GM10248 (cell line): ENCODE results near the gene FBL.
"Not testable (repeated sequence)": the region's sequence is repeated elsewhere in the genome, so short reads cannot be mapped to it uniquely, and the experiment has no call there.

Source experiments
- CTCF ChIA-PET: fragments of 300-600 bp; sonication (Branson Sonifier 250); formaldehyde crosslinking; extraction: SDS; loops from one replicate; lab custom pipeline; 2021; ENCODE audit warnings: antibody characterized with exemption; lab: Yijun Ruan, JAX
- POLR2A ChIA-PET: fragments of 350-650 bp; sonication (Branson Sonifier 250); formaldehyde crosslinking; extraction: SDS; loops from one replicate; lab custom pipeline; 2020; ENCODE audit warnings: antibody characterized with exemption; lab: Yijun Ruan, JAX
- DNase-seq: peaks from one replicate; pipeline ENCODE4 v3.0.0; 2012; ENCODE audit errors: extremely low spot score
- TF ChIP-seq, protein P1 (sequence below): IDR thresholded peaks from 2 replicates; pipeline ENCODE4 v1.5.1; 2012; ENCODE audit warnings: mild to moderate bottlenecking, low read depth; ENCODE audit errors: extremely low read depth, missing control alignments, control extremely low read depth

Gene FBL

DNA sequence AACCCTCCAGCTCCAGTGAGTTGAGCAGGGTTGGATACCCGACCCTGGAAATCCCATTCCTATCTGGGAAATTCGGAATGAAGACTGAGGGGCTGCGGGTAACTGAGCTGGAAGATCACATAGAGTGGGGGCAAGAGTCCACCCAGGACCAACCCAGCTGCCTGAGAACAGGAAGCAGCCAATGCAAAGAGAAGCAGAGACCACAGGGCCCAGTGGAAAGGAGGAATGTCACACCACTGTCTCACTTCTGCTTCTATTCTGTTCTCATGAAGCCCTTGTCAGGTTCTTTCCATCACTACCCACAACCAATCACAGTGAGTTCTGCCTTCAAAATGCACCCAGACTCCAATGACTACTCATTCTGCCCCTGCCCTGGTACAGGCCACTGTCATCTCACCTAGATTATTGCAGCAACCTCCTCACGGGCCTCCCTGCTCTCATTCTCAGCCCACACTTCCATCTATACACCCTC lies 27.5 kb downstream of the FBL start:
- CTCF ChIA-PET, result interaction anchor here (0.9 to 2.8 kb wide), 9 partner anchors 10 to 145 kb away, joined by 3 to 9 read pairs (median 4); no protein-coding TSS in a partner anchor
- peak; percentile 86 for DNase-seq
- TF ChIP-seq, protein P1, sequence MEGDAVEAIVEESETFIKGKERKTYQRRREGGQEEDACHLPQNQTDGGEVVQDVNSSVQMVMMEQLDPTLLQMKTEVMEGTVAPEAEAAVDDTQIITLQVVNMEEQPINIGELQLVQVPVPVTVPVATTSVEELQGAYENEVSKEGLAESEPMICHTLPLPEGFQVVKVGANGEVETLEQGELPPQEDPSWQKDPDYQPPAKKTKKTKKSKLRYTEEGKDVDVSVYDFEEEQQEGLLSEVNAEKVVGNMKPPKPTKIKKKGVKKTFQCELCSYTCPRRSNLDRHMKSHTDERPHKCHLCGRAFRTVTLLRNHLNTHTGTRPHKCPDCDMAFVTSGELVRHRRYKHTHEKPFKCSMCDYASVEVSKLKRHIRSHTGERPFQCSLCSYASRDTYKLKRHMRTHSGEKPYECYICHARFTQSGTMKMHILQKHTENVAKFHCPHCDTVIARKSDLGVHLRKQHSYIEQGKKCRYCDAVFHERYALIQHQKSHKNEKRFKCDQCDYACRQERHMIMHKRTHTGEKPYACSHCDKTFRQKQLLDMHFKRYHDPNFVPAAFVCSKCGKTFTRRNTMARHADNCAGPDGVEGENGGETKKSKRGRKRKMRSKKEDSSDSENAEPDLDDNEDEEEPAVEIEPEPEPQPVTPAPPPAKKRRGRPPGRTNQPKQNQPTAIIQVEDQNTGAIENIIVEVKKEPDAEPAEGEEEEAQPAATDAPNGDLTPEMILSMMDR, result no peak
- POLR2A ChIA-PET, result no interaction called here

DNA sequence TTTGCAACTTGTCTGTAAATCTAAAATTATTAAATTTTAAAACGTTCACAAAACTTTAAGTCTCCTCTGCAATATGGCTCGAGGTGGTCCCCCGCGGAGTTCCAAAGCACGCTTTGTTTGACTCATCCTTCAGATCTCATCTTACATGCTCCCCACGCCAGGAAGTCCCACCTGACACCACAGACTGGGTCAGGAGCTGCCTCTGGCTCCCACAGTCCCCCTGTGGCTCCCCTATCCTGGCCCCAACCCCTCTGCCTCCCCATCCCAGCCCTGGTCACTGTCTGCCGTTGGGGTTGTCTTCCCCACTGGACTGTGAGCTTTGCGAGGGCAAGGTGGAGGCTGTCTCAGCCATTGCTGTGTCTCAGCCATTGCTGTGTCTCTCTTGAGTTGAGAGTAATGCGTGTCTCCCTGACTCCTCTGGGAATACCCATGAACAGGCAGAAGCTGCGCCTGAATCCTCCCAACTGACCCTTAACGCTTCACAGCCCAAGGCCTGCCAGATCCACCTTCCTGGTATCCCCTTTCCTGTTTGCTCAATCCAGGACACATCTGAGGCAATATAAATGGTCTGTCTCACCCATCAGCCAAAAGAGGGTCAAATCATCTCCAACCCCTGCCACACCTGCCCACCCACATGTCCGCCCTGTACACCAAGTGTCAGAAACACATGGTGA lies 28.2 kb downstream of the FBL start:
- TF ChIP-seq, protein P1, result no peak

DNA sequence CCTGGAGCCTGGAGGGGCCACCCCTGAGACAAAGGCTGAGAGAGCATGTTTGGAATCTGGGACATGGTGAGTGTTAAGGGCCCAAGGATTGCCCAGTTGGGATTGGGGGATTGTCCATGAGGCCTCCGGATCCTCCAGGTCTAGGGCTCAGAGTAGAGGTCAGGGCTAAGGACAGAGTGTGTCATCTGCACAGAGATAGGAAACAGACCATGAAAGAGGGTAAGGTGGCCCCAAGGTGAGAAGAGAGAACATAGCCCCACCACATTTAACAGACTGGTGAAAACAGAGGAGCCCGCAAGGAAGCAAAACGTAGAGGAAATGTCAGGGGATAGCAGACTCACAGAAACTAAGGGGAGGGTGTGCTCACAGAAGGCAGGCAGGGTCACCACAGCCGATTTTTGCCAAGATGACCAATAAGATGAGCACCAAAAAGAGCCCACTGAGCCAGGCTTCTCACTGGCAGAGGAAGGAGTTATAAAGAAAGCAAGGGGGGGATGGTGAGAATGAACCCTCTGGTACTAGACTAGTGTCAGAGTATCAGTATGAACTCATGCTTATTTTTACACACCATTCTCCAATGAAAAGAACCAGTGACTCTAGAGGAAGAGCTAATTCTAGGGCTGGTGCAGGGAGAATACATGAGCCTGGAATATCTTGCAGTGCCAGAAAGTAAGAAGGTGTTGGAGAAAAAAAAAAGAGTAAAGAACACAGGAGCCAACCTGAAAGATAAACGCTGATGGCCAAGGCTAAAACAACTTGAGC lies 29.7 kb downstream of the FBL start:
- DNase-seq, result no peak
- ChIA-PET POLR2A (no interaction called here), CTCF (interaction anchor here (0.6 to 2.8 kb wide), 3 partner anchors 24 to 143 kb away, joined by 3 to 9 read pairs (median 7); no protein-coding TSS in a partner anchor)
- TF ChIP-seq, protein P1, result no peak

More for the DNA sequence above, 28.2 kb downstream of the FBL start:
- POLR2A ChIA-PET, result no interaction called here
- DNase-seq, result no peak
- CTCF ChIA-PET, result interaction anchor here (0.9 to 2.8 kb wide), 4 partner anchors 9 to 145 kb away, joined by 3 to 9 read pairs (median 4); no protein-coding TSS in a partner anchor

DNA sequence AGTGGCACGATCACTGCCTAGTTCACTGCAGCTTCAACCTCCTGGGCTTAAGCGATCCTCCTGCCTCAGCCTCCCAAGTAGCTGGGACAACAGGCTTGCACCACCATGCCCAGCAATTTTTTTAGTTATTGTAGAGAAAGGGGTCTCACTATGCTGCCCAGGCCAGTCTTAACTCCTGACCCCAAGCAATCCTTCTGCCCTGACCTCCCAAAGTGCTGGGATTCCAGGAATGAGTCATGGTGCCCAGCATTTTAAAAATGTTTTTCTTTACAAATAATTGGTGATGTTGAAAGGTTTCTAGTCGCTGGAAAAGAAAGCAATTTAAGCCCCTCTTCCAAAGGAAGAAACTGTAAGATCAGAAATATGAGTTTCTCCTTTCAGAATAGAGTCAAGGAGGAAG lies 31.6 kb downstream of the FBL start:
- ChIA-PET CTCF (interaction anchor here (1.0 to 2.5 kb wide), 6 partner anchors 9 to 28 kb away, joined by 3 to 7 read pairs (median 4); partner anchors contain the start of gene DYRK1B), POLR2A (interaction anchor here (0.7 to 1.7 kb wide), 2 partner anchors 32 to 48 kb away, joined by 4 to 6 read pairs; partner anchors contain the start of gene FBL)
- TF ChIP-seq, protein P1, result no peak
- DNase-seq, result no peak

DNA sequence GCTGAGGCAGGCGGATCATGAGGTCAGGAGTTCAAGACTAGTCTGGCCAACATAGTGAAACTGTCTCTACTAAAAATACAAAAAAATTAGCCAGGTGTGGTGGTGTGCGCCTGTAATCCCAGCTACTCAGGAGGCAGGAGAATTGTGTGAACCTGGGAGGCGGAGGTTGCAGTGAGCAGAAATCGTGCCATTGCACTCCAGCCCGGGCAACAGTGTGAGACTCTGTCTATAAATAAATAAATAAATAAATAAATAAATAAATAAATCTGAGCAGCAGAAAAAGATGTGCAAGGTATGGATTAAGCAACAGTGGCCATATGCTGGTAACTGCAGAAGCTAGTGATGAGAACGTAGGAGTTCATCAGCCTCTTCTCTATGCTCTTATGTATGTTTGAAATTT lies 32.1 kb downstream of the FBL start:
- DNase-seq, result not testable (repeated sequence)
- CTCF ChIA-PET, result interaction anchor here (1.1 to 2.5 kb wide), 5 partner anchors 9 to 29 kb away, joined by 3 to 7 read pairs (median 4); partner anchors contain the start of gene DYRK1B
- POLR2A ChIA-PET, result interaction anchor here (1.7 kb wide), 1 partner anchor 32 kb away, joined by 4 read pairs; the partner anchor contains the start of gene FBL

DNA sequence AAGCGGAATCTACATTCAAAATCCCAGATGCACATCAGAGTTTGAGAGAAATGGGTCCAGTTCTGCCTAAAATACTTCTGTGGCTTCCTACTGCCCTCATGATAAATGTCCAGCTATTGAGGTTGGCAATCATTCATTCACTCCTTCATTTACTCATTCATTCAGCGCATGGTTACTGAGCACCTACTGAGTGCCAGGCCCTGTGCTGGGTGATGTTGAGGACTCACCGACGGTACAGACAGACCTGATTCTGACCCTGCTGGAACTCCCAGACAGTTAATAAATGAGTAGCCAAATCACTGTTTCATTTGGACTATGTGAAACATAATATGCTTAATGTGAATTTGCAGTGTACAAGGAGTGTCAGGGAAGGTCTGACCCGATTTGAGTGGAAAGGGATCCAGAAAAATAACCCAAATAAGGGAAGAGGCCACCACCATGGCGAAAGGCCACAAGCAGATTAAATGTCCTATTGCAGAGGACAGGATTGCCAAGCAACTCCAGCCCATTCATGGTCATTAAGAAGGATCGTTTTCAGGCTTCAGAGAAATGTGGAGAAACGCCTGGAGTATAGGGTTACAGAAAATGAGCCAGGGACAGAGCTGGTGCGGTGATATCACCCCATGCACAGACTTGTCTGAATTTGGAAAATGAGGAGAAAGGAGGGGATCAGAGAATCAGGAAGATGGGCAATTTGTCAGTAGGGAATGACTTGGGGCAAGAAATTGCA lies 32.8 kb downstream of the FBL start:
- TF ChIP-seq, protein P1, result no peak
- no peak for DNase-seq
- ChIA-PET CTCF (interaction anchor here (1.1 to 1.7 kb wide), 5 partner anchors 10 to 29 kb away, joined by 3 to 5 read pairs (median 4); partner anchors contain the start of gene DYRK1B), POLR2A (no interaction called here)
